Measurements from ENCODE around the gene RBBP8. TPM values are rescaled to one million over a fixed set of nuclear protein-coding genes. Genes with fewer than 3 reads are reported as not detected.

RBBP8 gene
- total and polyA plus RNA-seq, 10 of the 15 experiments (the other 5 are each of a cell fraction or from before 2014, with no cell fraction given) = 46.2 to 82.3 (median 68.7) TPM

- TF ChIP-seq HSF1 (IDR thresholded peaks at IDR 0.05; ENCODE audit: low read depth, low read length) (no peak), IKZF2 (IDR thresholded peaks at IDR 0.05) (peak in 1 of 2 experiments; percentile 27; a peak in 1 of 4 replicates), RFX5 (IDR thresholded peaks at IDR 0.05; ENCODE audit: low read depth, low read length) (no peak)
Measured at GRCh38 chr18:22939649-22940048, 6.5 kb downstream of the RBBP8 start (continued).

- H3K36me3 ChIP-seq (ENCODE audit: control insufficient read depth in 2 of 2, insufficient read depth in 2 of 2, low read length in 1 of 2) = peaks cover 0 to 3% of the 10 kb centered on the region in 2 experiments; a peak in 1 of 4 replicates
- H3K79me2 ChIP-seq (ENCODE audit: control insufficient read depth, insufficient read depth, low read length) = no peaks in the 10 kb centered on the region; the same call in 1 of the 2 replicates
- RAD21 ChIA-PET (ENCODE audit: unreplicated experiment) = no interaction called here
- in situ Hi-C loops (cut with MboI) = loop anchor here (25.0 kb wide), 1 partner anchor 1832 kb away; the partner anchor contains the start of gene ROCK1
- no peak overlapping the region for H2AFZ ChIP-seq (ENCODE audit: control insufficient read depth, low read depth, low read length)
- intact Hi-C loops (cut with micrococcal nuclease; ENCODE audit: unreplicated experiment) = no loop called here
- no peaks in the 10 kb centered on the region for H3K9me3 ChIP-seq (replicated peaks; ENCODE audit: control insufficient read depth, insufficient read depth, low read length)
- POLR2A ChIA-PET = interaction anchor here (0.7 kb wide), 1 partner anchor 86 kb away, joined by 3 read pairs; no protein-coding TSS in a partner anchor
- no peak overlapping the region for H3K9ac ChIP-seq (ENCODE audit: control insufficient read depth, insufficient read depth, low read length)
- ATAC-seq = no peak
- 100% methylated on average over 2 of the region's 2 CpGs for WGBS (ENCODE audit: insufficient coverage, insufficient replicate concordance, low lambda C conversion rate, missing lambda C conversion rate)
- H3K27me3 ChIP-seq (replicated peaks in 1 of 2; ENCODE audit: control insufficient read depth in 2 of 2, insufficient read depth in 2 of 2, low read length in 1 of 2) = no peaks in the 10 kb centered on the region
- peaks cover 4% of the 10 kb centered on the region; the same call in 1 of the 2 replicates for H3K4me1 ChIP-seq (ENCODE audit: control insufficient read depth, insufficient read depth, low read length)
- no peaks in the 10 kb centered on the region for H4K20me1 ChIP-seq (ENCODE audit: control insufficient read depth, insufficient read depth)
- CTCF ChIA-PET = interaction anchor here (0.8 kb wide), 1 partner anchor 188 kb away, joined by 3 read pairs; no protein-coding TSS in a partner anchor
- SMC1A ChIA-PET (ENCODE audit: uncharacterized antibody, unreplicated experiment) = interaction anchor here (1.5 kb wide), 1 partner anchor 9 kb away, joined by 4 read pairs; no protein-coding TSS in a partner anchor
- H3K4me3 ChIP-seq = no peak overlapping the region
- BruUV-seq (replicated peaks) = no TSS peak
- FAIRE-seq = no peak
- DNase-seq (ENCODE audit: low read depth, low spot score) = no peak
- H3K27ac ChIP-seq (ENCODE audit: control insufficient read depth, insufficient read depth) = no peak overlapping the region
- H3K4me2 ChIP-seq (ENCODE audit: control insufficient read depth, insufficient read depth) = no peak overlapping the region
- no peak for TF ChIP-seq CREM (IDR thresholded peaks at IDR 0.05; ENCODE audit: low read depth)
- TF ChIP-seq ZNF592 (IDR thresholded peaks at IDR 0.05) = no peak
- TF ChIP-seq, protein P1, sequence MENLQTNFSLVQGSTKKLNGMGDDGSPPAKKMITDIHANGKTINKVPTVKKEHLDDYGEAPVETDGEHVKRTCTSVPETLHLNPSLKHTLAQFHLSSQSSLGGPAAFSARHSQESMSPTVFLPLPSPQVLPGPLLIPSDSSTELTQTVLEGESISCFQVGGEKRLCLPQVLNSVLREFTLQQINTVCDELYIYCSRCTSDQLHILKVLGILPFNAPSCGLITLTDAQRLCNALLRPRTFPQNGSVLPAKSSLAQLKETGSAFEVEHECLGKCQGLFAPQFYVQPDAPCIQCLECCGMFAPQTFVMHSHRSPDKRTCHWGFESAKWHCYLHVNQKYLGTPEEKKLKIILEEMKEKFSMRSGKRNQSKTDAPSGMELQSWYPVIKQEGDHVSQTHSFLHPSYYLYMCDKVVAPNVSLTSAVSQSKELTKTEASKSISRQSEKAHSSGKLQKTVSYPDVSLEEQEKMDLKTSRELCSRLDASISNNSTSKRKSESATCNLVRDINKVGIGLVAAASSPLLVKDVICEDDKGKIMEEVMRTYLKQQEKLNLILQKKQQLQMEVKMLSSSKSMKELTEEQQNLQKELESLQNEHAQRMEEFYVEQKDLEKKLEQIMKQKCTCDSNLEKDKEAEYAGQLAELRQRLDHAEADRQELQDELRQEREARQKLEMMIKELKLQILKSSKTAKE (IDR thresholded peaks at IDR 0.05; ENCODE audit: low read depth, poor library complexity, severe bottlenecking) = no peak
- no peak for TF ChIP-seq CEBPB (IDR thresholded peaks at IDR 0.05; ENCODE audit: borderline replicate concordance in 1 of 2, low read depth in 2 of 2, low read length in 2 of 2)
- TF ChIP-seq SMARCA5 (IDR thresholded peaks at IDR 0.05) = no peak
- TF ChIP-seq BRCA1 (IDR thresholded peaks at IDR 0.05; ENCODE audit: low read depth, low read length) = no peak
- no peak for TF ChIP-seq RCOR1 (conservative IDR thresholded peaks at IDR 0.05; ENCODE audit: low read depth, low read length)
- TF ChIP-seq HDAC2 (IDR thresholded peaks at IDR 0.05) = no peak
- TF ChIP-seq NFXL1 (IDR thresholded peaks at IDR 0.05; ENCODE audit: borderline replicate concordance) = no peak
- no peak for TF ChIP-seq YBX1 (IDR thresholded peaks at IDR 0.05)
- no peak for TF ChIP-seq PML (IDR thresholded peaks at IDR 0.05; ENCODE audit: low read length)
- TF ChIP-seq GATAD2B (conservative IDR thresholded peaks at IDR 0.05; ENCODE audit: low read depth) = no peak
- TF ChIP-seq ESRRA (IDR thresholded peaks at IDR 0.05; ENCODE audit: low read length) = no peak
- no peak for TF ChIP-seq JUND (IDR thresholded peaks at IDR 0.05; ENCODE audit: low read depth, low read length)
- no peak for TF ChIP-seq LARP7 (IDR thresholded peaks at IDR 0.05)
Measured at GRCh38 chr18:22943847-22944246, 10.7 kb downstream of the RBBP8 start.
